H4 (cell line): ENCODE data around the gene PI4K2B. TPM values are rescaled to one million over a fixed set of nuclear protein-coding genes. Genes with fewer than 3 reads are reported as not detected.
"Not testable (repeated sequence)": the region's sequence is repeated elsewhere in the genome, so short reads cannot be mapped to it uniquely, and the experiment has no call there.

ENCODE experiments used
- DNase-seq: peaks from one replicate; pipeline ENCODE4 v3.0.0-alpha.2; 2015; ENCODE audit warnings: low spot score
- total RNA-seq: library from RNA; depleted of rRNA; stranded (reverse); fragments of >200 nt; shearing (Covaris generic); gene quantifications from 2 replicates; pipeline ENCODE4 v1.2.3, GENCODE V29; 2014

The PI4K2B gene
- total RNA-seq, 1 experiment from 2014 or later, result 16.0 TPM

GRCh38 chr4:25242195-25242594, 8.4 kb downstream of the PI4K2B start:
- not testable (repeated sequence) for DNase-seq

DNA sequence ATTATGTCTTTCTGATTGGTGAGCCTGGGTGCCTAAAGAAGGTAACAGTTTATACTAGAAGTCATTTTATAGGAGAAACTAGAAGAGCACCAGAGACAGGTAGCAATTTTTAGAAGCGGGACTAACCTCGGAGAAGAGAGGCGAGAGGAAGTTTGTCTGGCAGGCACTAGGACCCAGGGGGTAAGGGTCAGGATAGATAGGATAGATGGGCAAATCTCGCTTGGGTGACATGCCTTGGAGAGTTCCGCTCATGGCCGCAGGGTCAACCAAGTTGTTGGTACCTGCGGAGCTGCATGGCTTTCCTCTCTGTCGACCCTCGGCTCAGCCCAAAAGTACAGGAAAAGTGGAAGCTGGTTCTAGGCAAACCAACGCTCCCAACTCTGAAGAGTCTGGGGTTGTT, 11.3 kb downstream of the PI4K2B start:
- DNase-seq, result no peak

GRCh38 chr4:25246680-25247611, 13.1 kb downstream of the PI4K2B start:
- DNase-seq, result no peak

- not testable (repeated sequence) for DNase-seq
These were observed 15.0 kb downstream of the PI4K2B start for GRCh38 chr4:25248875-25249274.

DNA sequence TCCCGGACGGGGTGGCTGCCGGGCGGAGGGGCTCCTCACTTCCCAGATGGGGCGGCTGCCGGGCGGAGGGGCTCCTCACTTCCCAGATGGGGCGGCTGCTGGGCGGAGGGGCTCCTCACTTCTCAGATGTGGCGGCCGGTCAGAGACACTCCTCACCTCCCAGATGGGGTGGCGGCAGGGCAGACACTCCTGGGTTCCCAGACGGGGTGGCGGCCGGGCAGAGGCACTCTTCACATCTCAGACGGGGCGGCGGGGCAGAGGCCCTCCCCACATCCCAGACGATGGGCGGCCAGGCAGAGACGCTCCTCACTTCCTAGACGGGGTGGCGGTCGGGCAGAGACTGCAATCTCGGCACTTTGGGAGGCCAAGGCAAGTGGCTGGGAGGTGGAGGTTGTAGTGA, 15.7 kb downstream of the PI4K2B start:
- not testable (repeated sequence) for DNase-seq

- DNase-seq, result no peak
These were observed 18.6 kb downstream of the PI4K2B start for GRCh38 chr4:25252230-25253070.

- DNase-seq, result no peak
These were observed 19.2 kb downstream of the PI4K2B start for GRCh38 chr4:25253071-25253445.

DNA sequence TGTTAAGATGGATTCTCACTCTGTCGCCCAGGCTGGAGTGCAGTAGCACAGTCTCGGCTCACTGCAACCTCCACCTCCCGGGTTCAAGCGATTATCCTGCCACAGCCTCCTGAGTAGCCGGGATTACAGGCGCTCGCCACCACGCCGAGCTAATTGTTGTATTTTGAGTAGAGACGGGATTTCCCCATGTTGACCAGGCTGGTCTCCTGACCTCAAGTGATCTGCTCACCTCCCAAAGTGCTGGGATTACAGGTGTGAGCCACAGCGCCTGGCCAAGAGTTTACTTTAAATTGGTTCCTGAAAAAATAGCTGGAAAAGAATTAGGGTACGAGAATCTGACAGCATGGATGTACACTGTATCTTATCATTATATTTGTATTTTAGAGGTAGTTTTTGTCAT, 20.0 kb downstream of the PI4K2B start:
- not testable (repeated sequence) for DNase-seq

- no peak for DNase-seq
These were observed 25.2 kb downstream of the PI4K2B start for GRCh38 chr4:25258980-25259578.

- DNase-seq, result no peak
These were observed 38.0 kb downstream of the PI4K2B start for GRCh38 chr4:25271866-25272265.

DNA sequence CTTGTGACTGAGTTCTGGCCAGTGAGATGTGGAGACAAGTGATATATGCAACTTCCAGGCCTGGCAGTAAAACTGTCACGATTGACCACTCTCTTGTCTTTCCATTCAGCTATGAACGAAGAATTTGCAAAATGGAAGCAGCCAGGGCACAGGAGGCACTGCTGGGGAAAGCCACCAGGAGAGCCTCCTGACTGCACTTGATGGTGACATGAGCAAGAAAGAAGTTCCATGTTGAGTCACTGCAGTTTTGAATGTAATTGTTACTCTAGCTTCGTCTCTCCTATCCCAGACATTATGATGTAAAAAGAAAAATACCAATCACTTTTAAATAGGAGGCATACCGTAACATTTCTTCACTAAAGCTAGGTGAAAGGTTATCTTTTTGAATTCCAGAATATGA, 46.4 kb downstream of the PI4K2B start:
- no peak for DNase-seq

DNA sequence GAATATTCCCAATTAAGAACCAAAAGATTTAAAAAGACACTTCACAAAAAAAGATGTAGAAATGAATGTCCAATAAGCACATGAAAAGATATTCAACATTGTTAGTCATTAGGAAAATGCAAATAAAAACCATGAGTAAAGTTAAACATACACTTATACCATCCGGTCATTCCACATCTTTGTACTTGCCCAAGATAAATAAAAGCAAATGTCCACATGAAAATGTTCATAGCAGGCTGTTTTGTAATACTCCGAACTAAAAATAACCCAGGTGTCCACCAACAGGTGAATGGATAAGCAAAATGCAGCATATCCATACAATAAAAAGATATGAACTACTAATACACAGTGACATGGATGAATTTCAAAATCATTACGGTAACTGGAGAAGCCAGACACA, 50.1 kb downstream of the PI4K2B start:
- DNase-seq, result no peak

DNA sequence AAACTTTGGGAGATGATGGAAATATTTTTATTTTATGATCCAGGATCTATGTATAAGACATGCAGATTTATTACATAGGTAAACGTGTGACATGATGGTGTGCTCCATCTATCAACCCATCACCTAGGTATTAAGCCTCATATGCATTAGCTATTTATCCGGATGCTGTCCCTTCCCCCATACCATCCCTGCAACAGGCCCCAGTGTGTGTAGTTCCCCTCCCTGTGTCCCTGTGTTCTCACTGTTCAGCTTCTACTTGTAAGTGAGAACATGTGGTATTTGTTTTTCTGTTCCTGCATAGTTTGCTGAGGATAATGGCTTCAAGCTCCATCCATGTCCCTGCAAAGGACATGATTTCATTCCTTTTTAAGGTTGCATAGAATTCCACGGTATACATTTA, 50.6 kb downstream of the PI4K2B start:
- DNase-seq, result no peak

GRCh38 chr4:25290490-25291067, 56.7 kb downstream of the PI4K2B start:
- no peak for DNase-seq

DNA sequence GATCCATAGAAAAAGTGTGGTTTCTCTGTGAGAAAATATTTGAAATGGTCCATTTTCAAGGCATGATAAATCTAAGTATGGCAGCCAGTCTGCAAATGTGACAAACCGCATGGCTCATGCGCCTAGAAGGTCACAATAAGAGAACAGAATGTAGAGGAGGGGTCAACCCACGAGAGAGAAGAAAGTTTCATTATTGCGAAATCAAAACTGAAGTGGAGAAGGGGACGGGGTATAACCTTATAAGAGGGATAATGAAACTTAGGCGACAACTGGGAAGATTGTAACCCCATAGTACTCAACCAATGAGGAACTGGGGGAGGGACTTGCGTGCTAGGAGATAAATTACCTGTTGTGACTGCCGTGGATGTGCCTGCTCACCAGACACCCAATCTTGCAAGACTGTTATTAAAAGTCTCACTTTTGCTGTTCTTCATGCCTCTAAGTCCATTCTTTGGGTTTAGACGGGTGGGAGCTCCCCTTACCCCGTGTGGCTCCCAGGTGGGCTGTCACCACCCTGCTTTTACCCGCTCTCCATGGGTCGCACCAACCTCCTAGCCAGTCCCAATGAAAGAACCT, 57.4 kb downstream of the PI4K2B start:
- DNase-seq, result no peak

DNA sequence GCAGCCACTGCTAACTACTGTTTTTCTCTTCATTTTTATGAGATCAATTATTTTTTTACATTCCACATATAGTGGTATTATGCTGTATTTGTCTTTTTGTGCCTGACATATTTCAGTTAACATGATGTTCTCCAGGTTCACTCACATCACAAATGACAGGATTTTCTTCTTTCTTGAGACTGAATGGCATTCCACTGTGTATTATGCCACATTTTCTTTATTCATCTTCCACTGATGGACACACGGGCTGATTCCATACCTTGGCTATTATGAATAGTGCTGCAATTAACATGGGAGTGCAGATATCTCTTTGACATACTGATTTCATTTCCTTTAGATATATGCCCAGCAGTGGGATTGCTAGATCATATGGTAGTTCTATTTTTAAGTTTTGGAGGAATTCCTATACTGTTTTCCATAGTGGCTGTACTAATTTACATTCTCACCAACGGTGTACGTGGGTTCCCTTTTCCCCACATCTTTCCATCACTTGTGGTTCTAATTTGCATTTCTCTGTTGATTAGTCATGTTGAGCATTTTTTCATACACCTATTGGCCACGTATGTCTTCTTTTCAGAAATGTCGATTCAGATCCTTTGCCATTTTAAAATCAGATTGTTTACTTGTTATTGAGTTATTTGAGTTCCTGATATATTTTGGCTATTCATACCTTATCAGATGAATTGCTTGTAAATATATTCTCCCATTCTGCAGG, 63.9 kb downstream of the PI4K2B start:
- no peak for DNase-seq

- DNase-seq, result no peak
These were observed 65.8 kb downstream of the PI4K2B start for GRCh38 chr4:25299476-25300203.

GRCh38 chr4:25301471-25301870, 67.6 kb downstream of the PI4K2B start:
- DNase-seq, result no peak

GRCh38 chr4:25302626-25303025, 68.8 kb downstream of the PI4K2B start:
- no peak for DNase-seq

DNA sequence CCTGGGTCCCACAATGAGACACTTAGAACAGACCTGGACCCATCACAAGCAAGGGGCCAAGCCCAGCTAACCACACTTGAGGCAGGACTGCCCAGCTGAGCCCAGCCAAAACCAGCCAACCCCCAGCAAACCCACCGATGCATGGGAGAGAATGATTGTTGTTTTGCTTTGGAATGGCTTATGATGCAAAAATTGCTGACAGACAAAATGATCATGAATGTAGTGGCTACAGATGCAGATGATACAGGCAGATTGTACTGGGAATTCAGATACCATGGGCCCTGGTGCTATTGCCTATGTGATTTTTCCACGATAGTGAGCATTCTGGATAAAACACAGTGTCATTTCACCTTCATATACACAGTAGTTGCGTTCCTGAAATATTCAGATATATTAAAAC, 69.7 kb downstream of the PI4K2B start:
- no peak for DNase-seq
